Neural cell (in vitro differentiated cells): ENCODE results near the gene CHTF8.

Source experiments
- CTCF ChIP-seq: fragments of 450-650 bp; IDR thresholded peaks from 2 replicates; pipeline ENCODE4 v1.5.1; 2014; ENCODE audit warnings: antibody characterized with exemption, mild to moderate bottlenecking, moderate library complexity; ENCODE audit not compliant: poor library complexity, severe bottlenecking
- EP300 ChIP-seq: fragments of 450-650 bp; conservative IDR thresholded peaks from 2 replicates; pipeline ENCODE4 v1.6.1; 2014; ENCODE audit warnings: antibody characterized with exemption, mild to moderate bottlenecking, moderate library complexity; ENCODE audit not compliant: poor library complexity, severe bottlenecking
- EZH2 ChIP-seq: fragments of 200-600, 300-800 bp; shearing (Covaris generic), sonication (generic); IDR thresholded peaks from 2 replicates; pipeline ENCODE4 v1.6.1; 2014; ENCODE audit warnings: antibody characterized with exemption, low read length, borderline replicate concordance, mild to moderate bottlenecking; ENCODE audit not compliant: insufficient read depth, poor library complexity, severe bottlenecking
- MXI1 ChIP-seq: fragments of 450-650 bp; conservative IDR thresholded peaks from 2 replicates; pipeline ENCODE4 v1.6.1; 2014; ENCODE audit warnings: antibody characterized with exemption, mild to moderate bottlenecking; ENCODE audit not compliant: poor library complexity, severe bottlenecking
- POLR2AphosphoS5 ChIP-seq: IDR thresholded peaks from 2 replicates; pipeline ENCODE4 v1.6.1; 2012
- RAD21 ChIP-seq: fragments of 450-650 bp; conservative IDR thresholded peaks from 2 replicates; pipeline ENCODE4 v1.6.1; 2014; ENCODE audit warnings: antibody characterized with exemption, mild to moderate bottlenecking, moderate library complexity
- REST ChIP-seq: IDR thresholded peaks from 2 replicates; pipeline ENCODE4 v1.6.1; 2012; ENCODE audit warnings: borderline replicate concordance
- TAF1 ChIP-seq: IDR thresholded peaks from 2 replicates; pipeline ENCODE4 v1.6.1; 2012; ENCODE audit warnings: low read depth

DNA sequence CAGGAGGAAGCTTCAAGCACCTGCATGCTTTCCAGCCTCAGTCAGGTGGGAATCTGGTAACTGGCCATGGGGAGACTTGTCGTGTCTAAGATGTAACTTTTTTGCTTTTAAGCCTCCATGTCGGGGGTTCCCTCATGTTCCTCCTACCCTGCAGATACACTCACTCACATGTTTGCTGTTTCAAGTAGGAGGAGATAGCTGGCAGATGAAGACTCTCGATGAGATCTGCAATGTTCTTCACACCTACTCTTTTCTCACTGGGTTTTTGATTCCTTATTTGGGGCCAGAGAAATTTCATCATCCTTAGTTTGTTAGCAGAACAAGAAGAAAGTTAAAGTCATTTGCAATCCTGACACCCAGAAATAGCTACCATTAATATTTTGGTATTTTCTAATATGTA, 24.8 kb upstream of the CHTF8 start:
- TF ChIP-seq CTCF = no peak
- TF ChIP-seq EZH2 = no peak
- no peak for TF ChIP-seq REST
- TF ChIP-seq POLR2AphosphoS5 = no peak
- no peak for TF ChIP-seq TAF1
- TF ChIP-seq MXI1 = no peak
- TF ChIP-seq EP300 = no peak
- TF ChIP-seq RAD21 = no peak
